GM21390 (cell line): ENCODE data around the gene SSX2IP.

Source experiments
- ATAC-seq: cut with Tn5 transposase; IDR thresholded peaks from one replicate; pipeline ENCODE4 v1.9.1; 2021; ENCODE audit not compliant: unreplicated experiment

SSX2IP gene

DNA sequence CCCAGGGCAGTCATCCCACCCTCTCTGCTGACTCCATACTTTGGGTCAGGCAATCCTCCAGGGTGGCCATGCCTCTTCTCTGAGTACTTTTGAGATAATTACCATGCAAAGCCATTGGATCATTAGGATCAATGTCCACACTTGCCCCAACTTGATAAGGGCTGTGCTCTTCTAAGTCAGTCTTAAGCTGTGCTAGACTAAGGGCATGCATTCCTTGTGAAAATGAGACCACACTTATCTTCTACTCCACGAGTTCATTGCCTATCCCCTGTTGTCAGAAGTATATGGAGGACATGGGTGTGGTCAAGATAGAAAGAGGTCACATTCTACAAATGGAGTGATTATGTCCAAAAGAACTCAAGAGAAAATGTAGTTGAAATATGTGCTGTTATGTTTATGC lies 18.9 kb upstream of the SSX2IP start:
- ATAC-seq, result no peak

DNA sequence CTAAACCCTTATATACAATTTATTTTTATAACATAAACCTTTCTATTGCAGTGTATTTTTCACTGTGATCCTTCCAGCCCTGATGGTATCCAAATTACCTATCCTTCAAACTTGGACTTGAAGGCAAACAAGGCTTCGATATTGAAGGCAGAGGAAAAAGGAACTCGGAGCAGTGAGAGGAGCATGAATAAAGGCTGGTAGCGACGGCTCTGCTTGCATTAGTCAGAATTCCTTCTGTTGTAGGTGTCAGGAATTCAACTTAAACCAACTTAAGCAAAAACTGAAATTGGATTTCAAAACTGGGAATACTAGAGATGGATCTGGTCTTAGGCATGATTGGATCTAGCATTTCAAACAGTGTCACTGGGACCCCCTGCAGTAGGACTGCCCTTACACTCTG lies 17.8 kb upstream of the SSX2IP start:
- ATAC-seq, result no peak

DNA sequence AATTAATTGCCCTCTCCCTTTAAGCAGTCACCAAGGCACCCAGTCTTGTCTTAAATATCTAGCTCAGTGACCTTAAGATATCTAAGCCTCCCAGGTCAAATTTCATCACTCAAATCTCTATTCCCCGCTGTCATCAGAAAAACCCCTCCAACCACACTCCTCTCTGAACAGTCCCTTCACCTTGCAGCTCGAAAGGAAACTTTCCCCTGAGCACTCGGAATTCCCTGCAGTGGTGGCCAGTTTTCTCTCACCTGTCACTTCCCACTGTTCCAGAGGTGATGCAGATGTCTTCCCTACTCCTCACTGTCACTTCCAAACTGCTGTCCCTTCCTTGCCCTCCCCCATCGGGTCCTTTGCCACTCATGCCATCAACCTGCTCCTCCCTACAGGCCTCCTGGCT lies 15.3 kb upstream of the SSX2IP start:
- no peak for ATAC-seq

DNA sequence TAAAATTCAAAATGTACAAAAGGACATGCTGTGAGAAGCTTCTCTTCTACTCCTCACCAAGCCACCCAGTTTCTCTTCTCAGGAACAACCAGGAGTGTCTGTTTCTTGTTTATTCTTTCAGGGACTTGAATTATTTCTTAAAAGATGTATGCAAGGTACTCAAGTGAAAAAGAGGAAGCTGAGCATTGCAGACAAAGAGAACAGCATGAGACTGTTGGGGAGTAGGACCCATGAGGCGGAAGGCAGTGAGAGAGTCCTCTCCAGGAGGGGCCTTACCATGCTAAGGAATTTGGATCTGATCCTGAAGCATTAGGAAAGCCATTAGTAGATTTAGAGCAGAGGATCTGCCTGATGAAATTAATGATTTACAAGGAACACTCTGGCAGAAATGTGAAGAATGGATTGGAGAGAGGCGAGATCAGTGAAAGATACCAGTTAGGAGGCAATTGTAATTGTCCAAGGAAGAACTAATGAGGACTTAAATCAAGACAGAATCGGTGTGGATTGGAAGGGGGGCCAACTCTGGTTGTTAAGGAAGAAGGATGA lies 14.7 kb upstream of the SSX2IP start:
- ATAC-seq, result no peak

DNA sequence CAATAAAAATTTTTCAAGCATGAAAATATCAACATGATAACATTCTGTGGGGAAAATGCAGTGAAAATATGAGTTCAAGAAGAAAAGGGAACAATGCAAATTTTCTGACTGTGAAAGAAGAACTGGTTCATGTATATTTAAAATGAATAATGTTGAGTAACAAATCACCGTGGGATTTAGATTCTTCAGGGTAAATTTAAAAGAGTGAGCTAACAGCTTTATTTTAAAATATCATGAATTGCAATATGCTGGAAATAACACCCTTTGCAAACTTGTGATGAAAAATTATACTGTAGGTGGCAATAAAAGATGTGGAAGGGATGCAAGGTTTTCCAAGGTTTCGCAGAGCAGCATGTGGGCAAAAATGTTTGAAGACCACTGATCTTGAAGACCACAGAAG lies 13.2 kb upstream of the SSX2IP start:
- no peak for ATAC-seq

DNA sequence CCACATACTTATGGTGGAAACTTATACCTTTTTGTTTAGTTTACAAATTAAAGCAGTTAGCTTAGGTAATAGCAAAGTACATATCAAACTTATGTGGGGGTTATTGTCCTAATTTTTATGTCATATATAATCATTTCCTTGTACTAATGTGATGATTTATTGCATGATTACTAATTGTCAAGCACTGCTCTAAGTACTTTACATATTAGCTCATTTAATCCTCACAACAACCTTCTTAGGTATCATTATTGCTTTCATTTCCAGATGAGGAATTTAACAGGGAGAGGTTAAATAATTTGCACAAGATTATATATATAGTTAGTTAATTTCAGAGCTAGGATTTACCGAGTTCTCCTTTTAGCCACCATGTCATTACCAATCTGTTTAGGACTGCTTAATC lies 11.9 kb upstream of the SSX2IP start:
- ATAC-seq, result no peak

DNA sequence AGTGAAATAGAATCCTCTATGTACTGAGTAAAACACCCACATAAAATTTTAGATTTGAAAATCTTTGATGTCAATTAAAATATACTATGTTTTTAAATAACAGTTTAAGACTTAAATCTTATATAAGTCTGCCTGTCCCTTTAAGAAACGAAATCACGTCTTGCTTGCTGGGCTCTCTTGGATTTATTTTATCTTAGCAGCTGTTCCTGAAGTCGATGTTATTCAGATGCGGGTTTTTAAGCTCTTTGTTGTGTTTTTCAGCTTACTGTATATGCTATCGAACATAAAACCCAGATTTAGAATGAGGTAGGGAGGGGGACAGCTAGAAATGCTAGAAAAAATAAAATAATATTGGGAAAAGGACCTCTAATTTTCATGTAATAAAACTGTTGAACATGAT lies 11.1 kb upstream of the SSX2IP start:
- no peak for ATAC-seq

DNA sequence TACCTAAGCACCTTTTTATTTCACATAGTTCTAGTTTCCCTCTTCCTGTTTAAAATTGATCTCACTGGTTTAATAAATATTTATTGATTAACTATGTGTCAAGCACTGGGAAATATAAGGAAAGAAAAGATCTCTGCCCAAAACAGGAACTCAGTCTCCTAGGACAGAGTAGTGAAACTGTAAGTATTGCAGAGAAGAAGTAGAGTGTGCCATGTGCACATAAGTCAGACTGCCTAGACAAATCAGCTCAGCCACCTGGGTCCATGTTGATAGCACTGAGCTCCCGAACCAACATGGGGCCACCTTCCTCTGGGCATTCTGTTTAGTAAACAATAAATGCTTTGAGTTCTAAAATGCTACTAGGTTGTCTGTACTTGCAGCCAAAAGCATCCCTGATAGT lies 9.8 kb upstream of the SSX2IP start:
- ATAC-seq, result peak; percentile 85

DNA sequence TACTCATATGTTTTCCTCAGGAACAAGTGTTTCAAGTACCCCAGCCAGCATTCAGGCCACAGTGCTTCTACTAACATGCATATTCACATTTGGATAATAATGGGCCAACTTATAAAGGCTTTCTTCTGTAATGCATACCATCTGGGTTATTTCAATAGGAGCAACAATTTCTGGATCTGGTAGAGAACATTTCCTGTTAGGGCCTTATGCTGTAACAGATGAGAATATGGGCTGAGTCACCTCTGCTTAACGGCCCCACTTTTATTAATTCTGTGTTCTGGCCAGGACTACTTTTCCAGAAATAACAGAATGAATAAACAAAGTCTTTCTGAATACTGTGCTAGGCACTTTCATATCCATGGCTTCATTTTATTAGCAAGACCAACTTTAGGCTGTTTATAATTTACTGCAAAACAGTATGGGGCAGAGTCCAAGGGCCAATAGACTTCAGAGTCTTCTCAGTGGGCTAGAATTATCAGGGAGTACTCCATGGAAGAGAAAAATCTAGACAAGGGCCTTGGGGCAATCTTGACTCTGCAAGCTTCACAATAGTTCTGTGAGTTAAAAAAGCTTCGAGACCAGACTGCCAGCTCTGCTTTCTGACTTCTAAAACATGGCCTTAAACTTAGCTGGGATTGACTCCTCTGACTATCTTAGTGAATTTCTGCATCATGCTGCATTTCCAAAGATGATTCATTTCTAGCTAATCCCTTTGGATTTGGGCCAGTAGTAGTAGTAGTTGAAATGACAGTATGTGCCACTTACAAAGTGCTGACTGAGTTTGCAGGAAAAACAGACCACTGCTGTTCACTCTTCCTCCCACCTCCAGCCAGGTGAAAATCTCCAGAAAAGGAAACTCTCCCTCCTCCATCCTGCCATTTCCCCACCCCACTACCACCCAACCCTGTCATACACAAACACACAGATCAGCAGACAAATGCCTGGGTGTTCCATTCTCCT lies 8.2 kb upstream of the SSX2IP start:
- no peak for ATAC-seq

DNA sequence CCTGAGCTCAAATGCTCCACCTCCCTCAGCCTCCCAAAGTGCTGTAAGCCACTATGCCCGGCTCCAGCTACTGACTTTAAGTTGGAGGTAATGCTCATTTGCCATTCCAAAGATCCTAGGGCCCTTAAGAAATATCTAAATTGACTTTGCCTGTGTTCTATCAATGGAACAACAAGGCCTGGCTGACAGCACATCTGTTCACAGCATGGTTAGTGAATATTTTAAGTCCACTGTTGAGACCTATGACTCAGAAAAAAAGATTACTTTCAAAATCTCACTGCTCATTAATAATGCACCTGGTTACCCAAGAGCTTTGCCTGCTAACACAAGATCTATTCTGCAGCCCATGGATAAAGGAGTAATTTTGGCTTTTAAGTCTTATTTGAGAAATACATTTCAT lies 3.5 kb upstream of the SSX2IP start:
- no peak for ATAC-seq

DNA sequence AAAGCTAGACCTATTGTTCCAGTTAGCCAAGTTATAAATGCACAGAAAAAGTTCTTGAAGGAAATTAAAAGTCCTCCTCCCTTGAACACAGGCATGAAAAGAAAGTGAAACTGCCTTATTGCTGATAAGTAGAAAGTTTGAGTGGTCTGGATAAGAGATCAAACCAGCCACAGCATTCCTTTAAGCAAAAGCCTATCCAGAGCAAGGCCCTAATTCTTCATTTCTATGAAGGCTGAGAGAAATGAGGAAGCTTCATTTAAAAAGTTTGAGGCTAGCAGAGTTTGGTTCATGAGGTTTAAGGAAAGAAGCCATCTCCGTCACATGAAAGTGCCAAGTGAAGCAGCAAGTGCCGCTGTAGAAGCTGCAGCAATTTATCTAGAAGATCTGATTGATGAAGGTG lies 2.7 kb upstream of the SSX2IP start:
- no peak for ATAC-seq

DNA sequence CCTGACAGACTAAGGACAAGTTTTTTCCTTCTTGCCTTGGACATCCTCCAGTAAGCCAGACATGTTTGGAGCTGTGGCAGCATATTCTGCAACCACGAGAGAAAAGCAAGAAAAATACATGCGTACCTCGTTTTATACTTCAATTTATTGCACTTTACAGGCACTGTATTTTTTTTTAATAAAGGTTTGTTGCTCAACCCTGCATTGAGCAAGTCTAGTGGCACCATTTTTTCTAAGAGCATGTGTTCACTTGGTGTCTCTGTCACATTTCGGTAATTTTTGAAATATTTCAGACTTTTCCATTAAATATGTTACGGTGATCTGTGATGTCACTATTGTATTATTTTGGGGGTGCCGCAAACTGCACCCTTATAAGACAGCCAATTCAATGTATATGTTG lies 2.1 kb upstream of the SSX2IP start:
- no peak for ATAC-seq

DNA sequence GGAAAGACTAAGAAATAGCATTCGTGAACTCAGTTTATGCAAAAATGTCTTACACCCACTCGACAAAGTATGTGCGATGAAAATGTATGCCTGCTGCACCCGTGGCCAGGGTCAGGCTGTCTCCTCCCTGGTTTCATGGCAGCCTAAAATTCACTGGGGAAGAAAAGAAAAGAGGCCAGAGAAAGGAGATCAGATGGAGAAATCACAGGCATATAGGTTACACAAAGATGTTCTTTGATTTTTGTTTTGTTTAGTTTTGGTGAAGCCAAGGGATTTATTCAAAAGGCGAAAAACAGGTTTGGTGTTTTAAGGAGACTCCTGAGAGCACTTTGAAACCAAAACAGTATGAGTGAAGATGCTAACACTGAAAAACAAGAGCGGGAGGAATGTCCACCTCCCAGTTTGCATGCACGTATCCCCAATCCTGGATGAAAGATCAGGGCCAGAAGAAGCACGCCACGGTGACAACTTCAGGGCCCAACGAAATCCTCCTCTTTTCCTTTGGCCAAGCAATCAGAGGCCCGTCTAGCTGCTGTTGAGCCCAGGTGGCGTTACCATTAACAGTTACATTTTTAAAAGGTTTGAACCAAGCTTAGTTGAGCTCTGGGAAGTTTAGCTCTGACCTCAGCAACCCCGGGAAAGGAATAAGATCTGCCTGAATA lies 992 bp upstream of the SSX2IP start:
- no peak for ATAC-seq

DNA sequence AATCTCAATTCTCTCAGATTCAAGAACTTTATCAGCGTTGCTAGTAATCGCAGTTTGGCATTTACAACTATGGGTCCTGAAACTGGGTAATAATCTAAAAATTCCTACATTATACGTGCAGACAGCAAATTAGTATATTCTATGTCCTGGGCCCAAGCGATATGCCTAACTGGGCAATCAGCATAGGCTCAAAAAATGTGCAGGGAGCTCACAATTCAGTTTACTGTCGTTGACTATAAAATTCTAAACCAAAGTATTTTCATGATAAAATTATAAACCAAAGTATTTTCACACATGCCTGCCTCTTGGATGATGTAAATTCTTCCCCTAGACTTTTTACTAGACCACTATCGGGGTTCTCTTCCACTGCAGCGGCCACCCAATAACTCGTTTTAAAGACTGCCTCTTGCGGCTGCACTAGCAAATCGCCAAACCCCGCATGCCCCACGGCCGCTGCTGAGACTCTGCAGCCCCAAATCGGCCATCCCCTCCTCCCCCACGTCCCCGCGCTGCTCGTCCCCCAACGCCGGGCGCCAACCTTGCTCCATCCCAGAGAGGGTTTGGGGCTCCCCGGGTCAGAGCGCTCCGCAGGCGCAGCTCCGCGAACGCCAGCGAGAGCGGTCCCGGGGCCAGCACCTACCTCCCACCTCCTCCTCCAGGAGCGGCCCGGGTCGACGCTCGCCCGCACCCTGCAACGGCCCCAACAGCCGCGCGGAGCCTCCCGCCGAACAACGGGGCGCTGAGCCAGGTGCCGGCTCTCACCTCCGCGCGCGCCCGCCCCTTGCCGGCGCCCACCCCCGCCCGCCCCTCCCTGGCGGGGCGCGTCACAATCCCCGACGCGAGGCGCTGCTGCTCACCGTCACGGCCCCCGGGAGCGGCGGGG lies 506 bp downstream of the SSX2IP start:
- ATAC-seq, result peak; percentile 59

DNA sequence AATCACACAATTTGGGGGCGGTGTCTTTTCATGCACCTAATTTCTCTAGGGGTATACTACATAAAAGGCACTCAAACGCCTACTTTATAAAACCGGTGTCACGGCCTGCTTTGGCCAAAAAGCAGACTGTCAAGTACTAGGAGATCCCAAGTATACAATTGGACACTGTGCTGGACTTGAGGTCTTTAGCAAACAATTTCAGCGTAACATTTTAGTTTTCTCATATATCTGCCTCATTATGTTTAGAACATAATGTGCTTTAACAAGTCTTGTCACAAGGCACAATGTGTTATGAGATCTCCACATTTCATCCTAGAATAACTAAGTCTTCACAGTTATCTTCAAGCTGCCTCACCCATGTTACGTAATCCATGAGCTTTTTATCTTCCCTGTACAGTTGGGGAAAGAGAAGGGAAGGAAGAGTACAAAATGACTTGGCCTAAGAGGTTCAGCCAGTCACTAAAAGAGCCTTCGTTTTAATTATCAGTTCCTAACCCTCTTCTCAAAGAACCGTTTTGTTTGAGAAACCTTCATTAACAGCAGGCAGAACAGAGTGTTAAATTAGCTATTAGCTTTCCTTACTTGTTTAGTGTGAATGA lies 1.7 kb downstream of the SSX2IP start:
- no peak for ATAC-seq

DNA sequence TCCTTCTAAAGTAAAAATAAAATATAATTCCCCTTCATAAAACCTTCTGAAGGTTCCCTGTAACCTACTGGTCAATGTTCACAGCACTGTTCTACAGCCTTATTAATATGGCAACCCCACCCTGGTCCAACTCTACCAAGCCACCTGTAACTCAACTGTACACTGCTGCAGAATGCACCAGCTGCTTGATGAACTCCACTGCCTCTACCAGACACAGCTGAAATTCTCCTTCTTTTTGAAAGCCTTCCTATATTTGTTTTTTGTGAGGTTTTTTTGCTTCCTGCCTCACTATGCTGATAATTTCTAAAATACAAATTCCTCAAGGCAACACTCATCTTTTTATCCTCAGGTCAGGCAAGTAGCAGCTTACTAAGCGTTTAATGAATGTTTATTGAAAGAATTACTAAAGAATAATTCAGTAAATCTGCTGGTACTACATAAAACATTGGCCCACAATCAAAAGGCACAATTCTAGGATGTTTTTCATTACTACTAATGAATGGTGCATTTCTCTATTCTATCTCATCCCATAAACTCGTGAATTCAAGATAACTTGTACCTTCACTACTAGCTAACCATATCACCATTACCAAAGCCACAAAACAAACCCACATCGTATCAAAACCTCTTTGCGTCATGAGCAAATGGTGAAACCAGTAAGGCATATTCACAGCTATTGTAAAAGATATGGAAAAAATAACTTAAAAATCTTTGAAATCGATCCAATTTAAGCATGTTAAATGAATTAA lies 2.4 kb downstream of the SSX2IP start:
- no peak for ATAC-seq

DNA sequence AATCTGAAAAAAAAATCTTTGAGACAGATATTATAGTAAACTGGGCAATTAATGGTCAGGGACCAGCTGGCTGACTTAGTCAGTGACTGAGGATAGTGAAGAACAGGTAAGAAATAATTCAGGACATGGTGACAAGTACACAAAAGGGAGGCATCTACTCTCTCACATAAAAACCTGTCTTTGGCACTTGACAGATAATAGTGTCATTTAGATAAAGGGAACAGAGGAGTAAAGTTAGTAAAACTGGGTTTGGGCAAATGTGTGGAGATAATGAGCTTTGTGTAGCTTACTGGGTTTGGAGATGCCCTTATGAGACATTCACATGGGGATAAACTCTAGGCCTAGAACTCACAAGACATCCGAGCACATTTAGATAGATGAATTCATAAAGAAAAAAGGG lies 4.0 kb downstream of the SSX2IP start:
- ATAC-seq, result no peak

DNA sequence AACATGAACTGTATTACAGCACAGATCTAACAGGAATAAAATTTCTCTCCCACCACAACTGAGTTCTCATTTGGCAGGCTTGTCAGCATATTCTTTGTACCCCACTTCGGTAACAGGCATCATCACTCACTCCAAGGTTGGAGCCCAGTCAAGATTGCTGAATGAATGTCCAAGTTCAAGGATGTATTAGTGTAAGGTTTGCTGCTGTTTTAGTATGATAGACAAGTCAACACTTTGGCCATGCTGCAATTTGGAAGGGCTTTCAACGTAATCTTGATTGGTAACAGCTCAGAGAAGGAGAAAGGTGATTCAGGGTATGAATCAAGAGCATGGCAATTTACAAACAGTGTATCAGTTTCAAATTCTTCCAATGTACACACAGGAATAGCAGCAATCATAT lies 6.8 kb downstream of the SSX2IP start:
- ATAC-seq, result no peak

DNA sequence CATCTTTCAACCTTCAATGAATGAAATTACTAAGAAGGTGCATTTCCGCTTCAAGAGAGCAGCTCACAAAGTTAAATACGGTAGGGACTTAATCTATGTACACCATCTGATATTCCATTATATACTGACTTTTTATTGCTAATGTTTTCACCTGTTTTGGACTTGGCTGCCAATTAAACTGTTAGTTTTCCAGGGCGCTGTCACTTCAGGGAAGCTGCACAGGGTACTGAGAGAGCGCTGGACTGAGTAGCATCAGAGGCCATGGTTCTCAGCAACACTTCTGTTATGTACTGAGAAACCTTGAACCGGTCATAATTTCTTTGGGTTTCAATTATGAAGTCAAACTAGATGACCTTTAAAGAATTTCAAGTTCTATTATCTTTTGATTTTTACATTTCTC lies 8.2 kb downstream of the SSX2IP start:
- ATAC-seq, result no peak

DNA sequence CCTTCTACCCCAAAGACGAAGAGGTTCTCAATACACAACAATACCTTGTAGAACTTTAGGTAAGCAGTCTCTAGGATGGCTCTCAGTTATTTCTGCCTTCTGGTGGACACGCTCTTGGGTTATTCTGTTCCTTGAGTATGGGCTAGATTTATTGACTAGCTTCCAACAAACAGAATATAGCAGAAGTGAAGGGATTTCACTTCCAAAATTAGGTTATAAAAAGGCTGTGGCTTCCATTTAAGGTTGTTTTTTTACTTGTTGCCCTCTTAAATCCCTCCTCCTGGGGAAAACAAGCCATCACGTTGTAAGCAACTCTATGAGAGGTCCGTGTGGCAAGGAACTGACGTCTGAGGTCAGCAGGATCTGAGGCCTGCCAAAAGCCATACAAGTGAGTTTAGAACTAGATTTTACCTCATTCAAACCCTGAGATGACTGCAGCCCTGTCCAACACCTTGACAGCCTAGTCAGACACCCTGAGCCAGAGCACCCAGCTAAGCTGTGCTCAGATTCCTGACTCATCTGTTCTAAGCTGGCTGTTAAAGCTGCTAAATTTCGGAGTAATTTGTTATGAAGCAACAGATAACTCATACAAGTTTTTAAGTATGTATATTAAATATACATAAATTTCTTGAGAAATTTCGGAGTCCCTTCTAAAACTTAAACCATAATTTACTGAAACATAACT lies 12.7 kb downstream of the SSX2IP start:
- ATAC-seq, result no peak
